ENCODE data around the gene DLGAP4.

DNA sequence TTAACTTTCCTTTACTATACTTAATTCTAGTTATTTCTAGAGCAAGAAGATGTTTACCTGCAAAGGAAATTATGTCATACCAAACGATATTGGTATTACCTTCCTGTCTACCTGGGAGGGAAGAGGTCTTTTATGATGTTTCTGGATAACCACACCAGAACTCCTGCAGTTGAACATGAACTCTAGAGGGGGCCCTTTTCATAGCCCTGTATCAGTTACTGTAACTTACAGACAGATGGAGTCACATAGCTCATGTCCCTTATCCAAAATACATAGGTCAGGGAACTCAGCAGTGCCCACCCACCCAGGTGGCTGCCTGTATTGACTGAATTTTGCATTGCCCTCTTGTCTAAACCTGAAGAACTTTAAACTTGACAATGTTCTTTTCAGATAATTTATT is 200.1 kb downstream of the DLGAP4 start:
- TF ChIP-seq, protein P1, sequence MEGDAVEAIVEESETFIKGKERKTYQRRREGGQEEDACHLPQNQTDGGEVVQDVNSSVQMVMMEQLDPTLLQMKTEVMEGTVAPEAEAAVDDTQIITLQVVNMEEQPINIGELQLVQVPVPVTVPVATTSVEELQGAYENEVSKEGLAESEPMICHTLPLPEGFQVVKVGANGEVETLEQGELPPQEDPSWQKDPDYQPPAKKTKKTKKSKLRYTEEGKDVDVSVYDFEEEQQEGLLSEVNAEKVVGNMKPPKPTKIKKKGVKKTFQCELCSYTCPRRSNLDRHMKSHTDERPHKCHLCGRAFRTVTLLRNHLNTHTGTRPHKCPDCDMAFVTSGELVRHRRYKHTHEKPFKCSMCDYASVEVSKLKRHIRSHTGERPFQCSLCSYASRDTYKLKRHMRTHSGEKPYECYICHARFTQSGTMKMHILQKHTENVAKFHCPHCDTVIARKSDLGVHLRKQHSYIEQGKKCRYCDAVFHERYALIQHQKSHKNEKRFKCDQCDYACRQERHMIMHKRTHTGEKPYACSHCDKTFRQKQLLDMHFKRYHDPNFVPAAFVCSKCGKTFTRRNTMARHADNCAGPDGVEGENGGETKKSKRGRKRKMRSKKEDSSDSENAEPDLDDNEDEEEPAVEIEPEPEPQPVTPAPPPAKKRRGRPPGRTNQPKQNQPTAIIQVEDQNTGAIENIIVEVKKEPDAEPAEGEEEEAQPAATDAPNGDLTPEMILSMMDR (IDR thresholded peaks at IDR 0.05; ENCODE audit: insufficient read depth, low read length, poor library complexity, severe bottlenecking): peak; percentile 55
- TF ChIP-seq EZH2phosphoT487 (conservative IDR thresholded peaks at IDR 0.05; ENCODE audit: low read length): no peak
